Skin of body (tissue), 2 donors: ENCODE results near the gene DCDC2B. TPM values are rescaled to one million over a fixed set of nuclear protein-coding genes. Genes with fewer than 3 reads are reported as not detected.

Source experiments
- DNase-seq: peaks from one replicate; lab custom pipeline; 2025; lab: John Stamatoyannopoulos, UW
- total RNA-seq: library from RNA; depleted of rRNA; stranded (reverse); fragments of >200 nt; gene quantifications from one replicate; pipeline ENCODE4 v1.2.3, GENCODE V29; 2014

The DCDC2B gene
- total RNA-seq, 1 donor from 2014 or later, result not detected

DNA sequence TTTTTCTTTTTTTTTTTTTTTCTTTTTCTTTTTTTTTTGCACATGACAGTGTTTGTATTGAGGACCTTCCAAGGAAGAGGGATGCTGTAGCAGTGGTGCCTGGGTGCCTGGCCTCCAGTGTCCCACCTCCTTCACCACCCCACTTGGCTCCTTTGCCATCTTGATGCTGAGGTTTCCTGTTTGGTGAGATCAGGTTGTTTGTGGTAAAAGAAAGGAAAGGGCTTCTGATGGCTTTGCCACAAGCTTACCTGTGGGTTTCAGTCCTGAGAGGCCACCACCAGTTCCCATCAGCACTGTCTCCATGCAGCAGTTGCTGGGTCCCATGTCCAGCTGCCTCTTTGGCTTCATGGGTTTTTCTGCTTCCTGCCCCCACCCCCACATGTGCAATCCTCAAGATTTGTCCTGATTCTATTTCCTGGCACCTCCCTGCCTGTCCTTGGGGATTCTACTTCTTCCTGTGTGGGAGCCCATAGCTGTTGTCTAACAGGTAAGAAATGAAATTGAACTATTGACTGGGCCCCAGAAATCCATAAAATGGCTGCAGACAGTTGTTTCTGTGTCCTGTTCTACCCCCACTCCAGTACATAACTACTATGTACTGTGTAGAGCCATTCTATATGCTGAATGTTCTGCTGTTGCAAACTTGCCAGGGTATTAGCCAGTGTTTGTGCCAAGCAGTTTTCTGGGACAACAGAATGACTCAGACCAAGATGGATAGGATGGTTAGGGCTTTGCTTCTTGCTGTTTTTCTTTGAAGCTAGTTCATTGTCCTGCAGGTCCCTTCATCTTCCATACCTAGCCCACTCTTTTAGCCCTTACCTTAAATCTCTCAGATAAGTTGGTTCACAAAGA is 12.7 kb upstream of the DCDC2B start:
- no peak for DNase-seq

DNA sequence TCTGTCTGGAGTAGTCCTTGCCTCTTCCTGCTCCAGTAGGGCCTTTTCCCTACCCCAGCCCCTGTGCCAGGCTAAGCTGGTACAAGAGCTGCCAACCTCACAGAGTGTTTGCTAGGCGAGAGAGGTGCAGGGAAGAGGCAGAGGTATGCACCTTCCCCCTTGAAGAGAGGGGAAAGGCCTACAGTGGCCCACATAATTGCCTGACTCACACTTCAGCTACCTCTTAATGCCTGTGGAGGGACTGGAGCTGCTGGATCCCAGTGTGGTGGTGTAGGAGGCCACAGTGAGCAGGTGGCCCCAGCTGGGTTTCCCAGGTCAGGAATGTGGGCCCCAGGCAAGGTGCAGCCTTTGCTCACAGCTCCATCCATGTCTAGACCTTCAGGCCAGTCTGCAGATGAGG is 11.8 kb upstream of the DCDC2B start:
- no peak for DNase-seq

DNA sequence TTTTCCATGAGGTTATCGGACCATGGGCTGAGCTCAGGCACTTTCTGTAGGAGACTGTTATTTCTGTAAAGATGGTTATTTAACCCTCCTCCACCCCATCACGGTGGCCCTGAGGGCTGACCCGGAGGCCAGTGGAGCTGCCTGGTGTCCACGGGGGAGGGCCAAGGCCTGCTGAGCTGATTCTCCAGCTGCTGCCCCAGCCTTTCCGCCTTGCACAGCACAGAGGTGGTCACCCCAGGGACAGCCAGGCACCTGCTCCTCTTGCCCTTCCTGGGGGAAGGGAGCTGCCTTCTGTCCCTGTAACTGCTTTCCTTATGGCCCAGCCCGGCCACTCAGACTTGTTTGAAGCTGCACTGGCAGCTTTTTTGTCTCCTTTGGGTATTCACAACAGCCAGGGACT is 11.1 kb upstream of the DCDC2B start:
- no peak for DNase-seq

DNA sequence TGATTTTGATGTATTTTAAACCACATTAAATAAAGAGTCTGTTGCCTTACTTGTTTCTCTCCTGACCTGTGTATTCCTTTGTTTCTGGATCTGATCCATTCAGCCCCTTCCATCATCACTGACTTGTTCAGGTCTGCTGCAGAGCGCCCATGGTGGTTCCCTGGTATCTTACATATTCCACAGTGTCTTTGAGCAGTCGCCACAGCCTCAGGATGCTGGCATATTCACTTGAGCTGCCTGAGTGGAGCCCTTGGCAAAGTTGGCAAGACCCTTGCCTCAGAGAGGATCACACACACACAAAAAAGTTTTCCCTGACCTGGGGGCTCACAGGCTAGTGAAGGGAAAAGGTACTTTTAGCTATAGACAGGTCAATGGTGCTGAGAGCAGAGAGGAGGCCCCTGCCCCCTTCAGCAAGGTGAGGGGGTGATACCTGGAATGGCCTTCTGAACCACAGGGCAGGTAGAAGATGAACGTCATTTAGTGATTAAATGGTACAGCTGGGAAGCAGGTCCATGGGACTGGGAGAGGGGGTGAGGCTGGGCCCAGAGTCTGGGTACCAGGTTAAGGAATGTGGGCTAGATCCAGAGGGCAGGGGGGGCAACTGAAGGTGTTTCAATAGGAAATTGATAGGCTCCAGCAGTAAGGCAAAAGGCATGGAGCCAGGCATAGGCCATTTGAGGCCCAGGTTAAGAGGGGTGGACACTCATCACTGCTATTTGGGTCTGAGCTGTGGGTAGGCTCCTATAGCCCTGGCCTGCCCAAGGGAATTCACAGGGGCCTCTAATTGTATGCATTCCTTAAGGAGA is 10.4 kb upstream of the DCDC2B start:
- DNase-seq, result no peak

DNA sequence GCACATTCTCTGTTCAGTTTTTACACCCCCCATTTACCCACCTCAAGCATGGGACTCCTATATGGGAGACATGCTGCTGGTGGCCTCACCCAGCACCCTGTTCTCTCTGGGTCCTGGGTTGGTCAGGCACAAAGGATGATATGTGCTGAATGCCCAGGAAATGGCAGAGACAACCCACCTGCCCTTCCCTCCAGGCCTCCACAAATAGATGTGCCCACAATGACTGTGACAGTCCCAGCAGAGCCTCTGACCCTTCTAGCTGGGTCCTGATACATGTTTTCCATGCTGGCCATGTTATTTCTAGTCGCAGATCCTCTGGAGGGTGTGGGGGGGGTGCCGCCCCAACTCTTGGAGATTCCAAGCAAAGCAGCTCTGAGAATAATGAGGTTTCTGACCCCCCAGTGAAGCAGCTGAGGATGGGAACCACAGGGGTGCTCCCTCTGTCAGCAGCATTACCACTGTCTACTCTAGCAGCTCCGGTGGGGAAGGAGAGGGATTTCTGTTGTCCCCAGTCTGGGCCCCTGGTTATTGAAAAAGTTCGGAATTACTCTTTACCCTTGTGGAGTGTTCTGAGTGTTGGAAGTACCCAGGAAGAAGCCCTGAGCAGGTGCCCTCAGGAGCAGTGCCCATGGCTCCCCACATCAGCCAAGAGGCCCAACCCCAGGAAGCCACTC is 9.7 kb upstream of the DCDC2B start:
- DNase-seq, result no peak

DNA sequence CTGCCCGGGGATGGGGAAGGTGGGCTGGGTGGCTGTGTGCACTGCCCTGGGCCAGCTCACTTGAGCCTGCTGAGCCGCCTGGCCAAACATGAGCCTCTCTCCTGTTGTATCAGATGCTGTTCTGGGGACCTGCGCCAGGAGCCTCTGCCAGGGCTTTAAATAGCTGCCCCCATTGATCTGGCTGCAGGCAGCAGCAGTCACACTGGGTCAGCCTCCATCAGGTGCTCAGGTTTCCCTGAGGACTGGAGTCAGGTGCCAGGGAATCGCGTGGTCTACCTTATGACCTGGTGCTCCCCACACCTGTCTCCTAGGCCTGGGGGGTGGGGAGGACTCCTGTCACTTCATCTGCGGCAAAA is 9.2 kb upstream of the DCDC2B start:
- DNase-seq, result no peak

DNA sequence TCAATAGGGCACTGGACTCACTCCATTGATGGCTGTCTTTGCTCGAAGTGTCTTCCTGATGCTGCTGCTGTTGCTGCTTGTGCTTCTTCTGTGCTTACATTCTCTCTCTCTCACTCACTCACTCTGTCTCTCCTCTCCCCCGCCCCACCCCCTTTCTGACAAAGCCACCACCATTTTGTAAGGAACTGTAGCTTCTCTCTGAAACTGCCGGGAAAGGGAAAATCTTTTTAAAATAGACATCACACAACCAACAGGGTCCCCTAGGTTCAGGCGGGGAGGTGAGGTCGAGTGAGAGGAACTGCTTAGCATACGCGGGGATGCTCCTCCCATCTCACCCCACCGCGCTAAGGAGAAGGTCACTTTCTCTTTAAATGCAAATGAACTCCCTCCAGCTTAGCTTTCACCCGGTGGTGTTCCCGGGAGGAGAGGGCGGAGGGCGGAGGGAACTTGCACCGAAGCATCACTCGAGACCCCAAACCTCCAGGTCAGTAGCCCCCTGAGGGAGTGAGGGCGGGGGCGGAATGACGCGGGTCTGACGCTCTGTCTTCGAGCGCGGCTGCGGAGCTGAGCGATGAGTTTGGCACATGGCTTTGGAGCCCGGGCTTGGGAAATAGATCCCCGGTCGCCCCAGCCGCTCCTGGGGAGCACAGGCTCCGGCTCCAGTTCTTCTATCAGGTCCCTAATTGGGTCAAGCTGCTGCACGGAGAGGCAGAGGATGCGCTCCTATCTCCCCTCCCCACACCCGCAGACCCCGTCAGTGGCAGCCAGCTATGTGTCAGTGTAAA is 8.5 kb upstream of the DCDC2B start, which contains the start of gene CCDC28B:
Gene CCDC28B, plus strand, starts transcription at position 370 of the 785 bp plus-strand sequence. CDS start 1,341 bp downstream, outside the sequence.
- peak; percentile 74 for DNase-seq

DNA sequence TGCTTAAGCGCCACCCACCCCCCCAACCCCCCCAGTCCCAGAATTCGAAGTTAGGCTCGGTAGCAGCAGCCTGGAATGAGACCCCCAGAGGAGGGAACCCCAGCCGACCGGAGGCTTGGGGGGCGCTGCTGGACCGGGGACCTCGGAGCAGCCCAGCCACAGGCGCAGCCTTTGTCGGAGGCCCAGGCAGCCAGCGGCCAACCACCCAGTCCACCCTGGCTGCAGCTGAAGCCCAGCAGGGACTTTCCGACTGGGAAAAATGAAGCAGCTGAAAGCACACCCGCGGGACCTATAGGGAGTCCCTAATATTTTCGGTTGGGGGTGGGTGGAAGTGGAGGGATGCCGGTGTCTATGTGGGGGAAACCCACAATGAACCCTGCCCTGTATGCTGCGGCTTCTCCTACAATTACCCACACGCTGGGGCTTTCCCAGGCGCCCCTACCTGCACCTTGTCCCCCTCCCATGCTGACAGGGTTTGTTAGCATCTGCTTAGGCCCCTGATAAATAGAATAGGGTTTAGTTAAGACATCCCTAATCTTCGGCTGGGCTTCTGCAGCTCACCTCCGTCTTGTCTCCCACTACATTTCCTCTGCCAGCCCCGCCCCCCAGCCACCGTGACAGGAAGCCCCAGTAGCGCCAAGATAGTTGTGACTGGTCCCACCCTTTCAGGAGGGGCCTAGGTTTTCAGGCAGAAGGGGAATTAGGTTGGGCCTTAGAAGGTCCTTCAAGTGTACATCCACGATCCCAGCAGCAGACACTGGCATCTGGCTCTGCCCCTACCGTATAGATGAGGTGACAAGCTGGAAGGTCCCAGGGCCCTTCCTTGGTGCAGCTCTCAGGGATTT is 7.7 kb upstream of the DCDC2B start:
- peak; percentile 46 for DNase-seq

DNA sequence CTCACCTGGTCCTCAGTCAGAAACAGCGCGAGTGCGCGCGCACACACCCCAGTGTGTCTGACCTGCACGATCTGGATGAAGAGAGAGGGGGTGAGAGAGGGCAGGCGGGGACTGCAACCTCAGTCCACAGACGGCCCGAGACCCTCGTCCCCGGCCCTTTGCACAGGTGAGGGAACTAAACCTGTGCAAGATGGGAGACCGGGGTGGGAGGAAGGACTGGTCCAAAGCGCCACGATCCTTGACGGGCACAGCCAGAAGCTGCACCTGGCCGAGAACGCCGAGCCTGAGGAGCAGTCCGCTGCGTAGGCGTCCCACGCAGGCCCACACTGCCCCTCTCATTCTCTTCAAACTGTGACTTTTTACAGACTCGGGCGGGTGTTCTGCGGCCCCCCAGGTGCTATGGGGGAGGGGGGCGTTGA is 3.9 kb upstream of the DCDC2B start:
- DNase-seq, result no peak

DNA sequence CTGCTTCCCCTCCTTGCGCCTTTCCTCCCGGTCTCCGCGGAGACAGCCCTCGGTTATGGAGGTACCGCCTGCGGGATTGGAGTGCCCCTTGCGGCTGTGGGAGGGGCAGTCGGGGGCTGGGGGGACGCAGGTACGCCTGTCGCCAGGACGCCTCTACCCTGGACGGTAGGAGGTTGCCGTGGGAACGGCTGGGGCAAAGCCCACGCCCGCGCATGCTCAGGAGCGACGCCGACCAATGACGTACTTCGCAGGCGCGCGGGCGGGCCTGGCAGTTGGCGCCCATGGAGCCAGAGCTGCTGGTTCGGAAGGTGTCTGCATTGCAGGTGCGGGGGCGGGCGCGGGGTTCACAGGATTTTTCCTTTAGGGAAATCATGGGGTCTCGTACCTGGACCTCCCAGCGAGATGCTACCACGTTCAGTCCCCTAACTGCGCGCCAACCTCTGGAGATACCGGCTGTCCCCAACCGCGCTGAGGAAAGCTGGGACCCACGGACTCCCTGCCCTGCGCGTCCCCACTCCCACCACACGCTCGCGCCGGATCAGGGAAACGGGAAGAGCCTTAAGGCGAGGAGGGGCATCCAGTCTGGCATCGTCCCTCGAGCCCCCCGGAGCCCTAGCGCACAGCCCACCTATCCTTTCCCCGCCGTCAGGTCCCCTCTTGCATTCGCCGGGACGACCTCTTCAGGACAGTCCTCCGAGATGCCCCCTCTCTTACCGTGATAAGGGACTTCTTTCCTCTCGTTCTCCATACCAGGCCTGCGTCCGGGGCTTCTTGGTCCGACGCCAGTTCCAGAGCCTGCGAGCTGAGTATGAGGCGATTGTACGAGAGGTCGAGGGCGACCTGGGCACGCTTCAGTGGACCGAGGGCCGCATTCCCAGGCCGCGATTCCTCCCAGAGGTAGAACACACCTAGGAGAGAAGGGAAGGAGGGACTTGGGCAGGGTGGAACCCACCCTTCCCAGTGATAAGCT is 3.2 kb upstream of the DCDC2B start, which contains the start of gene IQCC:
Gene IQCC, plus strand, starts transcription at position 271 of the 970 bp plus-strand sequence. Its CDS starts 11 bp downstream, at position 282.
- peak; percentile 81 for DNase-seq

DNA sequence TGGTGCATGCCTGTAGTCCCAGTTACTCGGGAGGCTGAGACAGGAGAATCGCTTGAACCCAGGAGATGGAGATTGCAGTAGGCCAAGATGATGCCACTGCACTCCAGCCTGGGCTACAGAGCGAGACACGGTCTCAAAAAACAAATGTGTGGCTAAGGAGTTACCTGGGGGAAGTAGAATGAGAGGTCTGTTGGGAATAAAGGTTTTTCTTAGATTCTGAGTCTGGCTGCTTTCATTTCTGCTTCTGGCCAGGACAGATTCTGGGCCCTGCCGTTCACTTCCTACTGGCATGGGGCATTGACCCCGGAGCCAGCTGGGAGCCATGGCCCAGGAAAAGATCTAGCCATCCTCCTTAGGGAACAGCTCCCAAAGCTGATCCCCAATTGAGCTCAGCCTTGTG is 420 bp upstream of the DCDC2B start:
- no peak for DNase-seq

DNA sequence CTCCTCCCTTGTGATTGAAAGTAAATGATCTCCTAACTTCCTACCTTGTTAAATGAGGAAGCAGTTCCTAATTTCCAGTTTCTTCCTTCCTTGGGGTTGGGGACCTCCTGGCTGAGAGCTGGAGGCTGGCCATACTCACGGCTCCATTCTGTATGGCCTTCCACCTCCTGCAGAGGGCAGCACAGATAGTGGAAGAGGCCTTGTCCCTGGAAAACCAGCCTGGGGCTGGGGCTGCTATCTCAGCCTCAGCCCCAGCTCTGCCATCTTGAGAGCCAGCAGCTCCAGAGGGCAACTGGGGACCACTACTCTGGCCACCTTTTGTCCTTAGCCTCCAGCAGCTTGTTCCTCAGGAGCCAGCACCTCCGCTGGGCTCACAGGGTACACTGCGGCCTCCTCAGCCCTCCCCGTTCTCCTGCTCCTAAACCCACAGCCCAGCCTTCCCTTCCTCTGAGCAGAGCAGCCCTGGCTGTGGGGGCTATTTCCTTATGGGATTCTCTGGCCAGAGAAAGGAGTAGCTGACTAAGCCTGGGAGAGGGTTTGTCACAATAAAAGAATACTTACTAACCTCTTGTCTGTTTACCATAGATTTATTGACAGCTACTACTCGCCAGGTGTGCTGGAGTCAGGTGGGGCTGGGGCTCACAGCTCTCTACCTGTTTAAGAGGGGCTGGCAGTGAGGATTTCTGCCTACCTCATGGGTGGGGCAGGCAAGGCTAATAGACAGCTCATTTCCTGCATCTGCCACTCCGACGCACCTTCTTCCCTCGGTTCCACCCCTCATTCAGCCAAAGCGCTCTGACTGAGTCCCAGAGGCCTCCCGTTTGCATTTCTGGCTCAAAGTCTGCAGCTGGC is 7.0 kb downstream of the DCDC2B start:
- no peak for DNase-seq

DNA sequence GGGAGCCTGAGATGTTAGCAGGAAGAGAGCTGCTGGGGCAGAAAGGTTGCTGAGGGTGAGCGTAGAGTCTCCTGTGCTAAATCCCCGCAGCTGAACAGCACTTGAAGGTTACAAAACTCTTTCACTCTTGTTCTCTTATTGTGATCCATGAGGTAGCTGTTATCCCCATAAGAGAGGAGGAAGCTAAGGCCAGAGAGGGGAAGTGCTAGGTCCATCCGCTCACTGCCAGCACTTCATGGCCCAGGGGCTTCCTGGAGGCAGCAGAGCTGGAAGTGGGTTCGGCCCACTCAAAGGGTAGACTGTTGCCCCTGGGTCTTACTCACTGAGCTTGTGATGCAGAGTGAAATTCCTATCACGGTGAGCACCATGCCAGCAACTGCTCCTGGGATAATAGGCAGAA is 7.7 kb downstream of the DCDC2B start:
- no peak for DNase-seq

DNA sequence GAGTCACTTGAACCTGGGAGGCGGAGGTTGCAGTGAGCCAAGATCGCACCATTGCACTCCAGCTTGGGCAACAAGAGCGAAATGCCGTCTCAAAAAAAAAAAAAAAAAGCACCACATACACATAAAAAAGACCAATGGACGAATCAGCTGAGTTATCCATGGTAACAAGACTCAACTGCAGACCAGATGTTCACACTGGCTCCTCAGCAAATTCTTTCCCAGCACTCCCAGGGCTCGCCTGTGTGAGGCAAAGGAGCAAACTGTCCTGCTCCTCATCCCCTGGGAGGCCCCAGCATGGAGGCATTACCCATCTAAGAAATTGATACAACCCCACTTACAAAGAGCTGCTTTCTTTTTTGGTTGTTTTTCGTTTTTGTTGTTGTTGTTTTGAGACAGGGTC is 10.1 kb downstream of the DCDC2B start:
- DNase-seq, result peak; percentile 80

DNA sequence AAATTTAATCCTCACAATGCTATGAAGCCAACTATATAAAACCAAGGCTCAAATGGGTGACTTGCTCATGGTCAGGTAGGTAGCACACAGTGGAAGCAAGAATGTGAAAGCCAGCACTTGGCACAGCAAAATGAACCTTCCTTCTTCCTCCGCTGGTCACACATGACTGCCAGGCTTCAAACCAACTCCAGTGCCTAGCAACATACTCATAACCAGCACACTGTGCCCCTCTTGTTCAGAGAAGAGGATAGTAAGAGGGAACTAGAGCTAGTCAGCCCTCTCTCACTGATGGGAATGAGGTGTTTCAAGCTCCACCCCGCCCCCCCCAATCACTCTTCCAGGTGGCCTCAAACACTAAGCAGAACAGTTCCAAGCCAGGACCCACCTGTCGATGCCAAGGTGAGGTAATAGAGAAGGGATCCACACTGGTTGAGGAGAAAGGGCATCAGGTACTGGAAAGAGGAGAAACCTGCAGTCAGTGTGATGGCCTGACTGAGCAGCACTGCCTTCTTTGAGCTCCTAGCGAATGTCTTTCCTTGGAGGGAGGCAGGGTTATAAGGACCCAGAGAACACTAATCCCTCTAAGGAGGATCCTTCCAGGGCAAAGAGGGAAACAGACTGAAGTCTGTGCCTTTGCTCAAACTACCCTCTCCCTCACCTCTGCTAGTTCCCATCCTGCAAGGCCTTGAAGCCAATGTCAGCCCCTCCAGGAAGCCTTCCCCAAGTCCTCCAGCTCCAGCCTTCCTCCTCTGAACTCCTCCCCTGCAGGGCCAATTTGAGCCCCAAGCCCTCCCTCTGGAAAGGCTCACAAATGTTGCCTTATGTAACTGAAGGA is 12.1 kb downstream of the DCDC2B start:
- no peak for DNase-seq

DNA sequence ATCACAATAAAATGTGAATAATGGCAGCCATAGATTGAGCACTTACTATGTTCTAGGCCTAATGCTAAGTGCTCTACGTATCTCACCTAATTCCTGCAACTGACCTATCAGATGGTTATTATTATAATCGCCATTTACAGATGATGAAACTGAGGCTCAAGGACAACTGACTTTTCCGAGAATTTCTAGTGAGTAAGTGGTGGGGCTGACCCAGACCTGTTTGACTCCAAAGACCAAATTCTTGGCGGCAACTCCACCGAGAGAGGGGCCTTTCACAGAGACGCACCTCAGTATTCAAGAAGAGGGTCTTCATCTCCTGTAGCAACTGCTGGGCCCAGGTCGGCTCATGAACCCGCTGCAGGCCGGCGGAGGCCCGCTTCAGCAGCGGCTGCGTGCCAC is 12.7 kb downstream of the DCDC2B start:
- no peak for DNase-seq
